ENCODE results near the gene PTPRN2.

PTPRN2 gene

GRCh38 chr7:158143196-158144120 is 444.2 kb downstream of the PTPRN2 start:
- H3K4me1 ChIP-seq (ENCODE audit: control insufficient read depth, insufficient read depth, low read length), result no peaks in the 10 kb centered on the region
- no peak overlapping the region for H3K27ac ChIP-seq (ENCODE audit: low read depth, low read length)
- peaks cover 63% of the 10 kb centered on the region for H3K9me3 ChIP-seq (ENCODE audit: control insufficient read depth, insufficient read depth, low read depth, low read length)

GRCh38 chr7:158142657-158143056 is 445.0 kb downstream of the PTPRN2 start:
- H3K9ac ChIP-seq (ENCODE audit: low read length), result no peak overlapping the region
- H3K4me3 ChIP-seq (ENCODE audit: low read depth, low read length), result no peak overlapping the region
- no peaks in the 10 kb centered on the region for H3K36me3 ChIP-seq (ENCODE audit: control insufficient read depth, insufficient read depth, low read length)
- H3K4me1 ChIP-seq (ENCODE audit: control insufficient read depth, insufficient read depth, low read length), result no peaks in the 10 kb centered on the region
- H3K9me3 ChIP-seq (ENCODE audit: control insufficient read depth, insufficient read depth, low read depth, low read length), result peaks cover 66% of the 10 kb centered on the region
- H3K27me3 ChIP-seq (ENCODE audit: control insufficient read depth, insufficient read depth, low read length), result no peaks in the 10 kb centered on the region
- no peak overlapping the region for H3K27ac ChIP-seq (ENCODE audit: low read depth, low read length)

More at GRCh38 chr7:158143196-158144120, 444.2 kb downstream of the PTPRN2 start:
- no peaks in the 10 kb centered on the region for H3K36me3 ChIP-seq (ENCODE audit: control insufficient read depth, insufficient read depth, low read length)
- no peak overlapping the region for H3K4me3 ChIP-seq (ENCODE audit: low read depth, low read length)
- no peak overlapping the region for H3K9ac ChIP-seq (ENCODE audit: low read length)
- H3K27me3 ChIP-seq (ENCODE audit: control insufficient read depth, insufficient read depth, low read length), result no peaks in the 10 kb centered on the region

- no peaks in the 10 kb centered on the region for H3K4me1 ChIP-seq (ENCODE audit: control insufficient read depth, insufficient read depth, low read length)
- no peak overlapping the region for H3K9ac ChIP-seq (ENCODE audit: low read length)
- no peak overlapping the region for H3K4me3 ChIP-seq (ENCODE audit: low read depth, low read length)
- no peaks in the 10 kb centered on the region for H3K27me3 ChIP-seq (ENCODE audit: control insufficient read depth, insufficient read depth, low read length)
- H3K27ac ChIP-seq (ENCODE audit: low read depth, low read length), result no peak overlapping the region
- no peaks in the 10 kb centered on the region for H3K36me3 ChIP-seq (ENCODE audit: control insufficient read depth, insufficient read depth, low read length)
- H3K9me3 ChIP-seq (ENCODE audit: control insufficient read depth, insufficient read depth, low read depth, low read length), result peaks cover 64% of the 10 kb centered on the region; the same call in 1 of the 2 replicates
Measured at GRCh38 chr7:158141806-158142518, 445.7 kb downstream of the PTPRN2 start.

- peaks cover 67% of the 10 kb centered on the region; the same call in 1 of the 2 replicates for H3K9me3 ChIP-seq (ENCODE audit: control insufficient read depth, insufficient read depth, low read depth, low read length)
- no peak overlapping the region for H3K27ac ChIP-seq (ENCODE audit: low read depth, low read length)
- H3K9ac ChIP-seq (ENCODE audit: low read length), result no peak overlapping the region
- H3K4me3 ChIP-seq (ENCODE audit: low read depth, low read length), result no peak overlapping the region
- no peaks in the 10 kb centered on the region for H3K4me1 ChIP-seq (ENCODE audit: control insufficient read depth, insufficient read depth, low read length)
- H3K27me3 ChIP-seq (ENCODE audit: control insufficient read depth, insufficient read depth, low read length), result no peaks in the 10 kb centered on the region
- no peaks in the 10 kb centered on the region for H3K36me3 ChIP-seq (ENCODE audit: control insufficient read depth, insufficient read depth, low read length)
Measured at GRCh38 chr7:158141221-158141582, 446.4 kb downstream of the PTPRN2 start.

- Histone ChIP-seq H3K4me1 (ENCODE audit: control insufficient read depth, insufficient read depth, low read length) (no peaks in the 10 kb centered on the region), H3K27ac (ENCODE audit: low read depth, low read length) (no peak overlapping the region), H3K9me3 (ENCODE audit: control insufficient read depth, insufficient read depth, low read depth, low read length) (peaks cover 67% of the 10 kb centered on the region; the same call in 1 of the 2 replicates), H3K36me3 (ENCODE audit: control insufficient read depth, insufficient read depth, low read length) (no peaks in the 10 kb centered on the region), H3K4me3 (ENCODE audit: low read depth, low read length) (no peak overlapping the region), H3K27me3 (ENCODE audit: control insufficient read depth, insufficient read depth, low read length) (no peaks in the 10 kb centered on the region), H3K9ac (ENCODE audit: low read length) (no peak overlapping the region)
Measured at GRCh38 chr7:158140538-158141220, 446.9 kb downstream of the PTPRN2 start.

- Histone ChIP-seq H3K27me3 (ENCODE audit: control insufficient read depth, insufficient read depth, low read length) (no peaks in the 10 kb centered on the region), H3K9me3 (ENCODE audit: control insufficient read depth, insufficient read depth, low read depth, low read length) (peaks cover 60% of the 10 kb centered on the region; the same call in 1 of the 2 replicates), H3K9ac (ENCODE audit: low read length) (no peak overlapping the region), H3K27ac (ENCODE audit: low read depth, low read length) (no peak overlapping the region), H3K36me3 (ENCODE audit: control insufficient read depth, insufficient read depth, low read length) (no peaks in the 10 kb centered on the region), H3K4me1 (ENCODE audit: control insufficient read depth, insufficient read depth, low read length) (no peaks in the 10 kb centered on the region), H3K4me3 (ENCODE audit: low read depth, low read length) (no peak overlapping the region)
Measured at GRCh38 chr7:158139499-158139898, 448.1 kb downstream of the PTPRN2 start.

- no peaks in the 10 kb centered on the region for H3K27me3 ChIP-seq (ENCODE audit: control insufficient read depth, insufficient read depth, low read length)
- no peak overlapping the region for H3K27ac ChIP-seq (ENCODE audit: low read depth, low read length)
- no peak overlapping the region for H3K4me3 ChIP-seq (ENCODE audit: low read depth, low read length)
- H3K36me3 ChIP-seq (ENCODE audit: control insufficient read depth, insufficient read depth, low read length), result no peaks in the 10 kb centered on the region
- peaks cover 61% of the 10 kb centered on the region; the same call in 1 of the 2 replicates for H3K9me3 ChIP-seq (ENCODE audit: control insufficient read depth, insufficient read depth, low read depth, low read length)
- H3K4me1 ChIP-seq (ENCODE audit: control insufficient read depth, insufficient read depth, low read length), result no peaks in the 10 kb centered on the region
- no peak overlapping the region for H3K9ac ChIP-seq (ENCODE audit: low read length)
Measured at GRCh38 chr7:158138329-158138597, 449.4 kb downstream of the PTPRN2 start.

- H3K27ac ChIP-seq (ENCODE audit: low read depth, low read length), result no peak overlapping the region
- H3K27me3 ChIP-seq (ENCODE audit: control insufficient read depth, insufficient read depth, low read length), result no peaks in the 10 kb centered on the region
- no peaks in the 10 kb centered on the region for H3K4me1 ChIP-seq (ENCODE audit: control insufficient read depth, insufficient read depth, low read length)
- H3K9me3 ChIP-seq (ENCODE audit: control insufficient read depth, insufficient read depth, low read depth, low read length), result peaks cover 63% of the 10 kb centered on the region; the same call in 1 of the 2 replicates
- no peaks in the 10 kb centered on the region for H3K36me3 ChIP-seq (ENCODE audit: control insufficient read depth, insufficient read depth, low read length)
- H3K9ac ChIP-seq (ENCODE audit: low read length), result no peak overlapping the region
- H3K4me3 ChIP-seq (ENCODE audit: low read depth, low read length), result no peak overlapping the region
Measured at GRCh38 chr7:158137516-158138328, 449.9 kb downstream of the PTPRN2 start.

GRCh38 chr7:158135931-158136330 is 451.7 kb downstream of the PTPRN2 start:
- H3K27ac ChIP-seq (ENCODE audit: low read depth, low read length), result no peak overlapping the region
- H3K4me3 ChIP-seq (ENCODE audit: low read depth, low read length), result no peak overlapping the region
- H3K4me1 ChIP-seq (ENCODE audit: control insufficient read depth, insufficient read depth, low read length), result no peaks in the 10 kb centered on the region
- peaks cover 64% of the 10 kb centered on the region; the same call in 1 of the 2 replicates for H3K9me3 ChIP-seq (ENCODE audit: control insufficient read depth, insufficient read depth, low read depth, low read length)
- no peaks in the 10 kb centered on the region for H3K36me3 ChIP-seq (ENCODE audit: control insufficient read depth, insufficient read depth, low read length)
- H3K27me3 ChIP-seq (ENCODE audit: control insufficient read depth, insufficient read depth, low read length), result no peaks in the 10 kb centered on the region
- no peak overlapping the region for H3K9ac ChIP-seq (ENCODE audit: low read length)

- Histone ChIP-seq H3K9ac (ENCODE audit: low read length) (no peak overlapping the region), H3K4me1 (ENCODE audit: control insufficient read depth, insufficient read depth, low read length) (no peaks in the 10 kb centered on the region), H3K36me3 (ENCODE audit: control insufficient read depth, insufficient read depth, low read length) (no peaks in the 10 kb centered on the region), H3K4me3 (ENCODE audit: low read depth, low read length) (no peak overlapping the region), H3K27me3 (ENCODE audit: control insufficient read depth, insufficient read depth, low read length) (no peaks in the 10 kb centered on the region), H3K27ac (ENCODE audit: low read depth, low read length) (no peak overlapping the region), H3K9me3 (ENCODE audit: control insufficient read depth, insufficient read depth, low read depth, low read length) (peaks cover 65% of the 10 kb centered on the region)
Measured at GRCh38 chr7:158134824-158135223, 452.8 kb downstream of the PTPRN2 start.
